Measurements from ENCODE around the gene GLG1. TPM values are rescaled to one million over a fixed set of nuclear protein-coding genes. Genes with fewer than 3 reads are reported as not detected.
"Not testable (repeated sequence)": the region's sequence is repeated elsewhere in the genome, so short reads cannot be mapped to it uniquely, and the experiment has no call there.

Gene GLG1
- total RNA-seq, 1 experiment from 2014 or later, result 487 TPM

GRCh38 chr16:74398212-74398895, 208.6 kb downstream of the GLG1 start:
- H3K9me3 ChIP-seq (ENCODE audit: low read depth, low read length, poor library complexity, severe bottlenecking); H3K4me1 ChIP-seq (ENCODE audit: insufficient read depth, low read length, poor library complexity, severe bottlenecking); DNase-seq (ENCODE audit: low spot score); H3K27me3 ChIP-seq (replicated peaks; ENCODE audit: insufficient read depth, low read depth, low read length, poor library complexity); BruUV-seq (replicated peaks); H3K36me3 ChIP-seq (ENCODE audit: insufficient read depth, low read length, poor library complexity, severe bottlenecking); H3K27ac ChIP-seq (ENCODE audit: low read depth, low read length, poor library complexity, severe bottlenecking); intact Hi-C loops (cut with micrococcal nuclease; ENCODE audit: unreplicated experiment); CTCF ChIA-PET; POLR2A ChIA-PET (ENCODE audit: low non-redundant PET); H3K4me3 ChIP-seq (ENCODE audit: low read depth, low read length, poor library complexity, severe bottlenecking): not testable (repeated sequence)

Other genes with a start within 250 kb of the GLG1 start
- 4.3 TPM in 2 replicates for gene NPIPB15, start 230.8 kb downstream of the GLG1 start, total RNA-seq (2021)
- gene CLEC18B, start 185.6 kb downstream of the GLG1 start, total RNA-seq (2021), result 32.4 and 37.7 TPM in 2 replicates
- gene RFWD3, start 59.8 kb upstream of the GLG1 start, total RNA-seq (2021), result 127 and 138 TPM in 2 replicates
- 3.4 and 5.5 TPM in 2 replicates for gene MLKL, start 93.7 kb upstream of the GLG1 start, total RNA-seq (2021)
- not detected in 2 replicates for gene FA2H, start 167.7 kb upstream of the GLG1 start, total RNA-seq (2021)

Measured in A673 (cell line).